SU-DHL-6 (cell line): Measurements from ENCODE around the gene NCF1.
"Not testable (repeated sequence)": the region's sequence is repeated elsewhere in the genome, so short reads cannot be mapped to it uniquely, and the experiment has no call there.

Source experiments
- EZH2phosphoT487 ChIP-seq: fragments of 200-600 bp; sonication (generic), shearing (Covaris generic); conservative IDR thresholded peaks from 2 replicates; pipeline ENCODE4 v1.6.1; 2018; ENCODE audit warnings: mild to moderate bottlenecking, antibody characterized with exemption, low read length, moderate library complexity, mixed read lengths
- TF ChIP-seq, protein P1 (sequence below): fragments of 200-600 bp; sonication (generic); IDR thresholded peaks from one replicate; pipeline ENCODE4 v1.5.1; 2017; ENCODE audit warnings: antibody characterized with exemption, mild to moderate bottlenecking, low read length, moderate library complexity; ENCODE audit not compliant: insufficient read depth, poor library complexity, severe bottlenecking

DNA sequence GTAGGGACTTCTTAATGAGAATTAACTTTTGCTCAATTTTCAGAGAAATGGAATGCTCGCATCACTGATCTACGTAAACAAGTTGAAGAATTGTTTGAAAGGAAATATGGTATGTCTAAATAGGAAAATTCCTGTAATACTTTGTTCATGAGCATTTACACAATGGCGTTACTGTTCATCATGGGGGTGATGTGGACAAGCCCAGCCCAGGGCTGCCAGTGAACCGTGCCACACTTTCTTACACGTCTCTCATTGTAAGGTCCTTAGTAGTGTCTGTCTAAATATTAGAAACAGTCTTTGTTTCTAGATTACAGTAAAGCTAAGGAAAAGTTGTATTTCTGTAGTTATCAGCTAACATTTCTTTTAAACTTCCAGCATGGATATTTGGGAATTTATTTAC lies 43.6 kb upstream of the NCF1 start:
- TF ChIP-seq, protein P1, sequence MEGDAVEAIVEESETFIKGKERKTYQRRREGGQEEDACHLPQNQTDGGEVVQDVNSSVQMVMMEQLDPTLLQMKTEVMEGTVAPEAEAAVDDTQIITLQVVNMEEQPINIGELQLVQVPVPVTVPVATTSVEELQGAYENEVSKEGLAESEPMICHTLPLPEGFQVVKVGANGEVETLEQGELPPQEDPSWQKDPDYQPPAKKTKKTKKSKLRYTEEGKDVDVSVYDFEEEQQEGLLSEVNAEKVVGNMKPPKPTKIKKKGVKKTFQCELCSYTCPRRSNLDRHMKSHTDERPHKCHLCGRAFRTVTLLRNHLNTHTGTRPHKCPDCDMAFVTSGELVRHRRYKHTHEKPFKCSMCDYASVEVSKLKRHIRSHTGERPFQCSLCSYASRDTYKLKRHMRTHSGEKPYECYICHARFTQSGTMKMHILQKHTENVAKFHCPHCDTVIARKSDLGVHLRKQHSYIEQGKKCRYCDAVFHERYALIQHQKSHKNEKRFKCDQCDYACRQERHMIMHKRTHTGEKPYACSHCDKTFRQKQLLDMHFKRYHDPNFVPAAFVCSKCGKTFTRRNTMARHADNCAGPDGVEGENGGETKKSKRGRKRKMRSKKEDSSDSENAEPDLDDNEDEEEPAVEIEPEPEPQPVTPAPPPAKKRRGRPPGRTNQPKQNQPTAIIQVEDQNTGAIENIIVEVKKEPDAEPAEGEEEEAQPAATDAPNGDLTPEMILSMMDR: not testable (repeated sequence)
- TF ChIP-seq EZH2phosphoT487: not testable (repeated sequence)
